A549 (cell line): ENCODE data around the gene RHOT2.

Experiments used
- CBX8 ChIP-seq: fragments of 200-600 bp; sonication (generic); IDR thresholded peaks from 2 replicates; pipeline ENCODE4 v1.6.1; 2016
- CTCF ChIP-seq: fragments of >200 bp; sonication (Bioruptor Twin); formaldehyde crosslinking; IDR thresholded peaks from 3 replicates; pipeline ENCODE4 v1.5.1; 2016
- EP300 ChIP-seq, 2 experiments: fragments of >200 bp; sonication (Bioruptor Twin); formaldehyde crosslinking; IDR thresholded peaks; 2 replicates in 1 of 2; 3 replicates in 1 of 2; pipeline ENCODE4 v1.6.1; 2016 to 2017
- MAX ChIP-seq: IDR thresholded peaks from 2 replicates; pipeline ENCODE4 v1.6.1; 2012
- NPAS2 ChIP-seq: fragments of 250-450 bp; sonication (Bioruptor Pico); IDR thresholded peaks from 2 replicates; pipeline ENCODE4 v1.8.0; 2022; ENCODE audit warnings: mild to moderate bottlenecking, moderate library complexity, borderline replicate concordance
- POLR2A ChIP-seq: IDR thresholded peaks from 2 replicates; pipeline ENCODE4 v1.6.1; 2012; ENCODE audit warnings: mild to moderate bottlenecking, low read length
- POLR2AphosphoS2 ChIP-seq: conservative IDR thresholded peaks from 2 replicates; pipeline ENCODE4 v1.6.1; 2012; ENCODE audit warnings: low read length, improper control_type of control experiment, inconsistent platforms
- RARB ChIP-seq: fragments of 250-450 bp; sonication (Bioruptor Pico); IDR thresholded peaks from 2 replicates; pipeline ENCODE4 v1.8.0; 2021; ENCODE audit warnings: mild to moderate bottlenecking, moderate library complexity
- RCOR1 ChIP-seq: fragments of 150-350 bp; IDR thresholded peaks from 2 replicates; pipeline ENCODE4 v1.6.1; 2014; ENCODE audit warnings: antibody characterized with exemption, low read length, low read depth
- RFX5 ChIP-seq: fragments of 450-650 bp; IDR thresholded peaks from 2 replicates; pipeline ENCODE4 v1.7.1; 2014; ENCODE audit warnings: antibody characterized with exemption, mild to moderate bottlenecking, moderate library complexity
- SMC3 ChIP-seq: fragments of >200 bp; sonication (Bioruptor Twin); formaldehyde crosslinking; IDR thresholded peaks from 3 replicates; pipeline ENCODE4 v1.6.1; 2018; ENCODE audit warnings: inconsistent platforms
- TP53 ChIP-seq: fragments of 250-450 bp; sonication (Bioruptor Pico); IDR thresholded peaks from 2 replicates; pipeline ENCODE4 v1.5.0; 2021; ENCODE audit warnings: mild to moderate bottlenecking, moderate library complexity
- USF2 ChIP-seq: fragments of 450-650 bp; IDR thresholded peaks from 2 replicates; pipeline ENCODE4 v1.6.1; 2014; ENCODE audit warnings: antibody characterized with exemption
- TF ChIP-seq, protein P1 (sequence below): fragments of 200-600 bp; sonication (generic); IDR thresholded peaks from 2 replicates; pipeline ENCODE4 v1.6.1; 2016; ENCODE audit warnings: antibody characterized with exemption, mild to moderate bottlenecking, moderate library complexity

GRCh38 chr16:646679-647172, 21.2 kb upstream of the RHOT2 start:
- TF ChIP-seq CTCF (no peak), RARB (CRISPR knock-in tag) (no peak), POLR2A (no peak), TP53 (CRISPR knock-in tag) (no peak), EP300 (IDR thresholded peaks at IDR 0.05) (no peak), RCOR1 (no peak), RFX5 (no peak), MAX (no peak), NPAS2 (no peak), CBX8 (no peak), POLR2AphosphoS2 (no peak), USF2 (no peak), SMC3 (no peak)
- TF ChIP-seq, protein P1, sequence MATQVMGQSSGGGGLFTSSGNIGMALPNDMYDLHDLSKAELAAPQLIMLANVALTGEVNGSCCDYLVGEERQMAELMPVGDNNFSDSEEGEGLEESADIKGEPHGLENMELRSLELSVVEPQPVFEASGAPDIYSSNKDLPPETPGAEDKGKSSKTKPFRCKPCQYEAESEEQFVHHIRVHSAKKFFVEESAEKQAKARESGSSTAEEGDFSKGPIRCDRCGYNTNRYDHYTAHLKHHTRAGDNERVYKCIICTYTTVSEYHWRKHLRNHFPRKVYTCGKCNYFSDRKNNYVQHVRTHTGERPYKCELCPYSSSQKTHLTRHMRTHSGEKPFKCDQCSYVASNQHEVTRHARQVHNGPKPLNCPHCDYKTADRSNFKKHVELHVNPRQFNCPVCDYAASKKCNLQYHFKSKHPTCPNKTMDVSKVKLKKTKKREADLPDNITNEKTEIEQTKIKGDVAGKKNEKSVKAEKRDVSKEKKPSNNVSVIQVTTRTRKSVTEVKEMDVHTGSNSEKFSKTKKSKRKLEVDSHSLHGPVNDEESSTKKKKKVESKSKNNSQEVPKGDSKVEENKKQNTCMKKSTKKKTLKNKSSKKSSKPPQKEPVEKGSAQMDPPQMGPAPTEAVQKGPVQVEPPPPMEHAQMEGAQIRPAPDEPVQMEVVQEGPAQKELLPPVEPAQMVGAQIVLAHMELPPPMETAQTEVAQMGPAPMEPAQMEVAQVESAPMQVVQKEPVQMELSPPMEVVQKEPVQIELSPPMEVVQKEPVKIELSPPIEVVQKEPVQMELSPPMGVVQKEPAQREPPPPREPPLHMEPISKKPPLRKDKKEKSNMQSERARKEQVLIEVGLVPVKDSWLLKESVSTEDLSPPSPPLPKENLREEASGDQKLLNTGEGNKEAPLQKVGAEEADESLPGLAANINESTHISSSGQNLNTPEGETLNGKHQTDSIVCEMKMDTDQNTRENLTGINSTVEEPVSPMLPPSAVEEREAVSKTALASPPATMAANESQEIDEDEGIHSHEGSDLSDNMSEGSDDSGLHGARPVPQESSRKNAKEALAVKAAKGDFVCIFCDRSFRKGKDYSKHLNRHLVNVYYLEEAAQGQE, result no peak
